Activated B cell treated with CpG ODN at 0.5 μM for 24 hours (primary cell): ENCODE measurements around the gene EHBP1L1. TPM values are rescaled to one million over a fixed set of nuclear protein-coding genes. Genes with fewer than 3 reads are reported as not detected.
A peak's percentile ranks its signal among the peaks of the same experiment; 100 is the strongest.

Experiments used
- ATAC-seq: fragments of 200-7000 bp; cut with Tn5 transposase; one replicate; pipeline ENCODE4 v1.10.0; 2021; ENCODE audit warnings: low read depth, mild to moderate bottlenecking, moderate library complexity
- CTCF ChIA-PET: fragments of 350-600 bp; sonication (Branson Sonifier 250); formaldehyde crosslinking; loops from one replicate; lab custom pipeline; 2021; ENCODE audit warnings: antibody characterized with exemption; lab: Charles Lee
- POLR2A ChIA-PET: fragments of 350-600 bp; sonication (Branson Sonifier 250); formaldehyde crosslinking; loops from one replicate; lab custom pipeline; 2021; ENCODE audit warnings: antibody characterized with exemption; lab: Charles Lee
- DNase-seq: peaks from one replicate; pipeline ENCODE4 v3.0.0; 2022
- H3K27ac Mint-ChIP-seq: one replicate; pipeline ENCODE4 v1.8.0; 2020; ENCODE audit warnings: mixed read lengths
- H3K27me3 Mint-ChIP-seq: one replicate; pipeline ENCODE4 v1.8.0; 2021; ENCODE audit warnings: mixed read lengths
- H3K36me3 Mint-ChIP-seq: one replicate; pipeline ENCODE4 v1.8.0; 2021; ENCODE audit warnings: low read depth, mixed read lengths
- H3K4me1 Mint-ChIP-seq: one replicate; pipeline ENCODE4 v1.8.0; 2021; ENCODE audit warnings: mixed read lengths
- H3K4me3 Mint-ChIP-seq: one replicate; pipeline ENCODE4 v1.8.0; 2020; ENCODE audit warnings: mild to moderate bottlenecking, mixed read lengths
- H3K9me3 Mint-ChIP-seq: one replicate; pipeline ENCODE4 v1.8.0; 2020; ENCODE audit warnings: mixed read lengths
- intact Hi-C: fragments of 100-400 bp; cut with micrococcal nuclease; formaldehyde crosslinking; loops from one replicate; pipeline ENCODE4 v1.15.1; 2024
- total RNA-seq: library from RNA; stranded (reverse); gene quantifications from 2 replicates; pipeline ENCODE4 v1.2.3, GENCODE V29; 2022
- TF ChIP-seq, protein P1 (sequence below): fragments of 200-600 bp; IDR thresholded peaks from one replicate; pipeline ENCODE4 v1.8.0; 2022; ENCODE audit warnings: antibody characterized with exemption, mild to moderate bottlenecking

The EHBP1L1 gene
- total RNA-seq, 1 donor from 2014 or later: 163 TPM

GRCh38 chr11:65558002-65558929 lies 17.6 kb upstream of the EHBP1L1 start, which contains the start of gene LTBP3:
Gene LTBP3 (minus strand): TSS chr11:65558359. CDS start chr11:65557959, 400 bp downstream.
- intact Hi-C loops: loop anchor here (1.0 to 2.0 kb wide), 3 partner anchors 12 to 17 kb away; partner anchors contain the start of gene ZNRD2
- CTCF ChIA-PET: interaction anchor here (0.7 to 1.6 kb wide), 2 partner anchors 12 to 16 kb away, joined by 3 to 4 read pairs; partner anchors contain the start of gene ZNRD2
- peak; percentile 61 for ATAC-seq
- peak within 1 kb of the TSS; percentile 79 for H3K4me3 Mint-ChIP-seq
- peaks cover 4% of the 10 kb centered on the region for H3K27me3 Mint-ChIP-seq
- POLR2A ChIA-PET: interaction anchor here (0.6 to 2.1 kb wide), 5 partner anchors 12 to 1286 kb away, joined by 4 to 10 read pairs (median 5); partner anchors contain the start of genes EHBP1L1 and ZNRD2
- peak; percentile 44 for DNase-seq
- H3K36me3 Mint-ChIP-seq: no peaks in the 10 kb centered on the region
- H3K9me3 Mint-ChIP-seq: no peaks in the 10 kb centered on the region
- TF ChIP-seq, protein P1, sequence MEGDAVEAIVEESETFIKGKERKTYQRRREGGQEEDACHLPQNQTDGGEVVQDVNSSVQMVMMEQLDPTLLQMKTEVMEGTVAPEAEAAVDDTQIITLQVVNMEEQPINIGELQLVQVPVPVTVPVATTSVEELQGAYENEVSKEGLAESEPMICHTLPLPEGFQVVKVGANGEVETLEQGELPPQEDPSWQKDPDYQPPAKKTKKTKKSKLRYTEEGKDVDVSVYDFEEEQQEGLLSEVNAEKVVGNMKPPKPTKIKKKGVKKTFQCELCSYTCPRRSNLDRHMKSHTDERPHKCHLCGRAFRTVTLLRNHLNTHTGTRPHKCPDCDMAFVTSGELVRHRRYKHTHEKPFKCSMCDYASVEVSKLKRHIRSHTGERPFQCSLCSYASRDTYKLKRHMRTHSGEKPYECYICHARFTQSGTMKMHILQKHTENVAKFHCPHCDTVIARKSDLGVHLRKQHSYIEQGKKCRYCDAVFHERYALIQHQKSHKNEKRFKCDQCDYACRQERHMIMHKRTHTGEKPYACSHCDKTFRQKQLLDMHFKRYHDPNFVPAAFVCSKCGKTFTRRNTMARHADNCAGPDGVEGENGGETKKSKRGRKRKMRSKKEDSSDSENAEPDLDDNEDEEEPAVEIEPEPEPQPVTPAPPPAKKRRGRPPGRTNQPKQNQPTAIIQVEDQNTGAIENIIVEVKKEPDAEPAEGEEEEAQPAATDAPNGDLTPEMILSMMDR: no peak
- H3K27ac Mint-ChIP-seq: peak within 1 kb of the TSS; percentile 72
- H3K4me1 Mint-ChIP-seq: peaks cover 29% of the 10 kb centered on the region

DNA sequence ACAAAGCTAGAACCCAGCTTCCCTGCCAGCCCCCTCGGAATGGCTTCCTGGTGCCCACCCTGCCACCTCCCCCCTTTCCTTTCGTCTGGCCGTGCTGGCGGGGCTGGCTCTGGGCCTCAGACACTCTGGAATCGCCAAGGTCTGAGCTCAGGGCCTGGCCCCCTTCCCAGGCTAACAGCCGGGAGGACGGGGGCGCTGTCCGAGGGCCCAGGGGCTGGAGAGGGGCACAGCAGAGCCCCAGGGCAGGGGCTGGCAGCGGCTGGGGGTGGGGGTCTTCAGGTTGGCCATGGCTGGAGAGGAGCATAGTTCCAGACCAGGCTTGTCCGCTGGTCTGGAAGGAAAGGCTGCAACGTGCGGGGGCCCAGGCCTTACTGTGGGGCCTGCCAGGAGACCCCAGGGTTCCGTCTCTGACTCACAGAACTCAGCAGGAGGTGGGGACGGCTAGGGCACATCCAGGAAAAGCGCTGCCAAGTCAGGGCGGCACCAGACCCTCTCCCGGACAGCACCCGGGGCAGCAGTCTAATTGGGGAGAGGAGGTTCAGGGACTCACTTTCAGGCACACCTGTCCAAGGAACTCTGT lies 16.8 kb upstream of the EHBP1L1 start:
- no peak for ATAC-seq
- H3K27me3 Mint-ChIP-seq: peaks cover 4% of the 10 kb centered on the region
- TF ChIP-seq, protein P1: no peak
- no peak overlapping the region for H3K27ac Mint-ChIP-seq
- intact Hi-C loops: loop anchor here (1.0 to 2.0 kb wide), 3 partner anchors 11 to 18 kb away; partner anchors contain the start of gene ZNRD2
- ChIA-PET POLR2A (interaction anchor here (0.6 to 2.1 kb wide), 6 partner anchors 12 to 1287 kb away, joined by 3 to 10 read pairs (median 5); partner anchors contain the start of genes EHBP1L1 and ZNRD2), CTCF (interaction anchor here (0.7 to 1.6 kb wide), 3 partner anchors 11 to 19 kb away, joined by 3 to 4 read pairs (median 3); partner anchors contain the start of gene ZNRD2)
- peak overlapping the region; percentile 56 for H3K4me3 Mint-ChIP-seq
- no peaks in the 10 kb centered on the region for H3K36me3 Mint-ChIP-seq
- DNase-seq: no peak
- H3K4me1 Mint-ChIP-seq: peaks cover 30% of the 10 kb centered on the region
- no peaks in the 10 kb centered on the region for H3K9me3 Mint-ChIP-seq

DNA sequence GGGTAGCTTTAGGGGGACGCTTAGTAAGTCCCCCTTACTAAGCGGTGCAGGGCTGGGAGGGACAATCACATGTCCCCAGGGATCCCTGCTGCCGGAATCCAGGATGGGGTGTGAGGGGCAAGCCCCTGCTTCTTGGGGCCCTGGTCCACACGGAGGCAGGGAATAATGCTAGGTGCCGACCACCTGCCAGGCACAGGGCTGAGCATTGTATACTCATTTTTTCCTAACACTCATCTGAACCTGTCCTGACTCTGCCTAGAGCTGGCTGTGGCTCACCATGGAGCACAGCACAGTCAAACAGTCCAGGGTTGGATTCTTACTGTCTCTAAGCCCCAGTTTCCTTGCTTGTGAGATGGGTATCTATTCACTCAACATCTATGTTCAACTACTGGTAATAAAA lies 16.3 kb upstream of the EHBP1L1 start:
- ATAC-seq: no peak
- H3K4me3 Mint-ChIP-seq: peak overlapping the region; percentile 32
- no peak for DNase-seq
- no peaks in the 10 kb centered on the region for H3K9me3 Mint-ChIP-seq
- H3K4me1 Mint-ChIP-seq: peaks cover 26% of the 10 kb centered on the region
- CTCF ChIA-PET: interaction anchor here (0.7 to 1.6 kb wide), 4 partner anchors 11 to 20 kb away, joined by 3 to 4 read pairs (median 3); partner anchors contain the start of gene ZNRD2
- TF ChIP-seq, protein P1: no peak
- POLR2A ChIA-PET: interaction anchor here (0.8 to 2.1 kb wide), 7 partner anchors 11 to 78 kb away, joined by 3 to 13 read pairs (median 5); partner anchors contain the start of genes EHBP1L1 and ZNRD2
- H3K27ac Mint-ChIP-seq: no peak overlapping the region
- no peaks in the 10 kb centered on the region for H3K36me3 Mint-ChIP-seq
- intact Hi-C loops: loop anchor here (2.0 kb wide), 1 partner anchor 19 kb away; no protein-coding TSS in a partner anchor
- H3K27me3 Mint-ChIP-seq: peaks cover 4% of the 10 kb centered on the region

GRCh38 chr11:65559951-65560537 lies 15.8 kb upstream of the EHBP1L1 start:
- DNase-seq (no peak), ATAC-seq (no peak)
- Mint-ChIP-seq H3K4me3 (no peak overlapping the region), H3K36me3 (no peaks in the 10 kb centered on the region), H3K27ac (no peak overlapping the region), H3K9me3 (no peaks in the 10 kb centered on the region), H3K27me3 (peaks cover 4% of the 10 kb centered on the region), H3K4me1 (peaks cover 24% of the 10 kb centered on the region)
- intact Hi-C loops: loop anchor here (2.0 kb wide), 1 partner anchor 19 kb away; no protein-coding TSS in a partner anchor
- POLR2A ChIA-PET: interaction anchor here (0.8 to 2.2 kb wide), 7 partner anchors 10 to 78 kb away, joined by 3 to 13 read pairs (median 4); partner anchors contain the start of genes EHBP1L1 and ZNRD2
- CTCF ChIA-PET: interaction anchor here (0.9 to 1.2 kb wide), 2 partner anchors 13 to 20 kb away, joined by 3 read pairs; no protein-coding TSS in a partner anchor
- TF ChIP-seq, protein P1: no peak
